HG03575 (cell line): ENCODE results near the gene MYO1F.
"Not testable (repeated sequence)": the region's sequence is repeated elsewhere in the genome, so short reads cannot be mapped to it uniquely, and the experiment has no call there.

Experiments used
- ATAC-seq: cut with Tn5 transposase; IDR thresholded peaks from one replicate; pipeline ENCODE4 v1.9.1; 2021; ENCODE audit not compliant: unreplicated experiment, insufficient number of reproducible peaks, low FRiP score; ENCODE audit errors: extremely low read depth

The MYO1F gene

DNA sequence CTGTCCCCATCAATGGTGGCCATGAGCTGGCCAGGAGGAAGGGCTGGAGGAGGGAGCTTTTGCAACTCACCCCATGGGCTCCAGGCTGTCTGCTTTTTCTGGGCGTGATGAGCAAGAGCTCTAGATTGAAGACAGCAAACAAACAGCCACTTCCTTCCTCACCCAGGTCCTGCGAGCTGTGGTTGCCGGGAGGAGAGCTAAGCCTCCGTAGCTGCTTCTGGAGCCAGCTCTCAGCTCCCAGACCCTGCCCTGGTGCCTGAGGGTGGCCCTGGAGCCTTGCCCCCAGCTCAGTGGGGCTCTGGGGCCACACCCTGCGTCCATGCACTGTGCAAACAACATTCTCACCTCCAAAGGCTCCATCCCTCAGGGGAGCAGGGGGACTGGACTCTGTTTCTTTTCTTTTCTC, 6.2 kb downstream of the MYO1F start:
- no peak for ATAC-seq

GRCh38 chr19:8569066-8569771, 8.0 kb downstream of the MYO1F start:
- ATAC-seq, result no peak

GRCh38 chr19:8567522-8568172, 9.6 kb downstream of the MYO1F start:
- no peak for ATAC-seq

- no peak for ATAC-seq
Observed at GRCh38 chr19:8566855-8567254, 10.4 kb downstream of the MYO1F start.

DNA sequence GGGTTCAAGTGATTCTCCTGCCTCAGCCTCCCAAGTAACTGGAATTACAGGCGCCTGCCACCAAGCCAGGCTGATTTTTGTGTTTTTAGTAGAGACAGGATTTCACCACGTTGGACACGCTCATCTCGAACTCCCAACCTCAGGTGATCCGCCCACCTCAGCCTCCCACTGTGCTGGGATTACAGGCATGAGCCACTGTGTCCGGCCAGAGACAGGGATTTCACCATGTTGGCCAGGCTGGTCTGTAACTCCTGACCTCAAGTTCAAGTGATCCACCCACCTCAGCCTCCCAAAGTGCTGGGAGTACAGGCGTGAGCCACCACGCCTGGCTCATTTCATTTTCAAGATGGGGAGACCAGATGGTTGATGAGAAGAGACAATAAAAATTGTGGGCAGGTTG, 12.4 kb downstream of the MYO1F start:
- not testable (repeated sequence) for ATAC-seq

- ATAC-seq, result no peak
Observed at GRCh38 chr19:8561075-8561764, 16.0 kb downstream of the MYO1F start.

DNA sequence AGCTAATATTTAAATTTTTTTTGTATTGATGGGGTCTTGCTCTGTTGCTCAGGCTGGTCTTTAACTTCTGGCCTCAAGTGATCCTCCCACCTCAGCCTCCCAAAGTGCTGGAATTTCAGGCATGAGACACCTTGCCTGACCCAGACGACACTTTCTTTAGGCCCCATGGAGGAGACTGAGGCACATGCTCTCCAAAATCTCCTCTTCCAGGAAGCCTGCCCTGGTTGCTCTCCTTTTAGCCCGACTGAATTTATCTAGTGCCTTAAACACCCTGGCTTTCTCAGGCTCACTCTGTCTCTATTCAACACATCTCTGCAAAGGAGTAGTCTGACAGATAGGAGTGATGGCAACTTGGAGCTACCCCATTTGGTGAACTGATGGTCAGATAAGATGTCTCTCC, 18.9 kb downstream of the MYO1F start:
- no peak for ATAC-seq

DNA sequence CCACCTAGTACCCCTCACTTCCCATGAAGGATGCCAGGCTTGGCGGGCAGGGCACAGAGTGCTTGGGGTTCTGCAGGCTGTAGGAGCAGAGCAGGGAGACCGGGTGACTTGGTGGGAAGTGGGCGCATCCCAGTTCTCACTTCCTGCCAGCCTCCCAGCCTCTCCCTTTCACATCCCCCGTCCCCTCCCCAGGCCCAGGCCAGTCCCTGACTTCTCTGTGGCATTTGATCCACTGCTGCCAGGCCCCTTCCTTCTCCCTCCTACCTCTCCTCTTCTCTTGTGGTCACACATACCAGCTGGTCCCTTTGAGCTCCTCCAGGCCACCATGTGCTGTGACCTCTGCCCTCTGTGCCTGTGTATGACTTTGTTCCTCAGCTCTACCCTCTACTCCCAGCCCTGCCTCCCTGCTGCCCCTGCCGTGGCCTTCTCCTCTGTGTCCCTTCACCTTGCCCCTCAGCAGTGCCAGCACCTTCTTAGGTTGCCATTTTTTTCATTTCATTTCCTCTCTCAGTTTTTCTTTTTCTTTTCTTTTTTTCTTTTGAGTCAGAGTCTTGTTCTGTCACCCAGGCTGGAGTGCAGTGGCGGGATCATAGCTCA, 19.5 kb downstream of the MYO1F start:
- no peak for ATAC-seq

- not testable (repeated sequence) for ATAC-seq
Observed at GRCh38 chr19:8553729-8554128, 23.5 kb downstream of the MYO1F start.

DNA sequence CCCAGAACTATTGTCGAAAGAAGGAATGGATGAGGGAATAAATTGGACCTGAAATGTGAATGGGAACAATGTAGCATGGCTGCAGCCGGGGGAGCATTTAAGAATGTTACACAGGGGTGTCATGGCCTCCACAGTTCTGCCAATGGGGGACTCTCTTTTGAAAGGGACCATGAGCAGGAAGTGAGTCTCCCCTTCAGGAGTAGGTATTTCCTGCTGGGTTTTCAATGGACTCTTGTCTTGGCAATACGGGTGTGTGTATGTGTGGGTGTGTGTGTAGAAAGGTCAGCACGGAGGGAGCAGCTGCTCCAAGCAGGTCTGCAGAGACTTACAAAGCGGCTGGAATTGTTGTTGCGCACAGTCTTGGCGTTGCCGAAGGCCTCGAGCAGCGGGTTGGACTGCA, 24.4 kb downstream of the MYO1F start:
- no peak for ATAC-seq

GRCh38 chr19:8550070-8550469, 27.2 kb downstream of the MYO1F start:
- no peak for ATAC-seq

DNA sequence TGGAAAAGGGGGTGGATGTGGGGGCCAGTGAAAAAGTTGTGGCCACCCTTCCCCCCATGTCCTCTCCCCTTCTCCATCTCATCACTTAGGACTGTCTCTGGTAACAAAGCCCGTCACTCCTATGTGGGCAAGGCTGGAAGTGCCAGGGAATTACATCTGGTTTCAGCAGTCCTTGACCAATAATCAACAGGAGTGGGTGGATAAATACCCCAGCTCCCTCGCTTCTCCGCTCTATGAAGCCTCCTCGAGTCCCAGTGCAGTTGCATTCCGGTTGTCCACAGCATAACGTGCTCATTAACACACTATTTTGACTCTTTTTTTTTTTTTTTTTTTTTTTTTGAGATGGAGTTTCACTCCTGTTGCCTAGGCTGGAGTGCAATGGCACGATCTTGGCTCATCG, 31.5 kb downstream of the MYO1F start:
- ATAC-seq, result no peak

GRCh38 chr19:8544168-8544567, 33.1 kb downstream of the MYO1F start:
- no peak for ATAC-seq

DNA sequence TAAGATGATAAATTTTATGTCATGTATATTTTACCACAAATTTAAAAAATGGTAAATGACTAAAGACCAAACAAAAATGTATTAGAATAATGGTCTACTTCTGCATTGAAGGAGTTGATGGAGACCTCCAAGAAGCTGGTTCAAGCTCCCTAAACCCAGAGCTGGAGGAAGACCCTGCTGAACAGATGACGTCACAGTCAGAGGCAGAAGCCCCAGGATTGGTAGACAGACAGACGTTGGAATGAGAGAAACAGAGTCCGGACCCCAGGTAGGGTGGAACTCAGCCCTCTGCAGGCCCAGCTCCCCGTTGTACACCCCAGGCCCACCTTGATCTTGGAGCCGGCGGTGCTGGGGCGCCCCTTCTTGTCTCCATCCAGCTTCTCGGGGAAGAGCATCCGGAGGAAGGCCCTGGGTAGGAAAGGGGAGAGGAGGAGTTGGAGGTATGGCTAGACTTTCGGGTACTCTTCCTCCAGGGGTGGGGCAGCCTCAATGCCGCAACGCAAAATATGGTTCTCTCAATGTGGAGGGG, 37.6 kb downstream of the MYO1F start:
- ATAC-seq, result no peak

- ATAC-seq, result no peak
Observed at GRCh38 chr19:8537099-8537498, 40.1 kb downstream of the MYO1F start.

DNA sequence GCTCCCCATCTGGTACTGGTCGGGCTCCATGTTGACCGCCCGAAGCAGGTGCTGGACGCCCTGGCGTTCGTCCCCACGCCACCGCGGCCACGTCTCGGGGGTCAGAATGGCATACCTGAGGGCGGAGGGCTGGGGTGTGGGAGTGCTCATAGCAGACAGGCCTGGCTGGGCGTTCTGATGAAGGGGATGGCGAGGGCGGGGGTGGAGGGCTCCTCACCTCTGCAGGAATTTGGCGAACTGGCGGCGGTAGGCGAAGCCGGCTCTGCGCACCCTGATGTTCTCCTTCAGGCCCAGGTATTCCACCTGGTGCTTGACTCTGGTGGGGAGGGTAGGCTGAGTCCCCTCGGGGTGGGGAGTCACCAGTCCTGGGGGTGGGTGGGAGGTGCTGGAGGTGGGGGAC, 41.0 kb downstream of the MYO1F start:
- no peak for ATAC-seq

DNA sequence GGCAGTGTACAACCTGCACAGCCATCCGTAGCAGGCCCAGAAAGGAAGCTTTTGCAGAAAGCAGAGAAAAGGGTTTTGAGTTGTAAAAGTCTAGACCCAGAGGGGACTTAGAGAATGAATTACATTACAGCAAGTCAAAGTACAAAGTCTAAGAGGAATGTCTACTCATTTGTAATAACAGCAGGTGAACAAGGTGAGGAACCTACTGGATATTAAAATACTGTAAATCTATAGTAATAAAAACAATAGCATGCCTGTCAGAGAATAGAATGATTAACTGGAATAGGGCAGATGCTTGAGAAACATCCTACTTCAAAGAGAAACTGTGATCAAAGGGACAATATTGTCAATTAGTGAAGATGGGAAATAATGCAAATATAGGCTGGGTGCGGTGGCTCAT, 45.0 kb downstream of the MYO1F start:
- no peak for ATAC-seq

GRCh38 chr19:8531470-8531869, 45.8 kb downstream of the MYO1F start:
- no peak for ATAC-seq

DNA sequence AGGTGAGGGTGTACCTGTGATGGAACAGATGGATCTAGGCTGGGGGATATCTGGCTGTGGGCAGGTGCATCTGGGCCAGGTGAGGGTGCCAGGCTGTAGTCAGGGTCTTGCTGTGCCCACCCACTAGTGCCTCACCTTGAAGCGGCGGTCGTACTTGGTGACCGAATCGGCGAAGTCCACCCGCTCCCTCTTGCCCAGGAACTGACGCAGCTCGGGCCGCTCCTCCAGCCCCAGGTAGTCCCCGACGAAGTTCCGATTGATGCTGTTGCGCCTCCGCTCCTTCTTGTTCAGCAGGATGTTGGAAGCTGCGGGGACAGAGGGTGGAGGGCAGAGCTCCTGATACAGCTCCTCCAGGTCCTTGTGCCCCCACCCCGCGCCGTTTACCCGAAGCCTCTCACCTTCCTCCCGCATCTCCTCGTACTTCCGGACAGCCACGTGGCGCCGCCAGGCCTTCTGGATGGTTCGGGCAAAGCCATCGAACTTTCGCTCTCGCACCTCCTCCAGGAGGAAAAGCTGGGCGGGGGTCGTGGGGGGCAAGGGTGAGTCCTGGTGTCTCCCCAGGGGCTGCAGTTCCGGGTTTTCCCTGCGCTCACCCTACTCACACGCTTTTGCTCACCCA, 47.1 kb downstream of the MYO1F start:
- ATAC-seq, result no peak
